Measurements from ENCODE around the gene MYL10.
A peak's percentile ranks its signal among the peaks of the same experiment; 100 is the strongest.

MYL10 gene

DNA sequence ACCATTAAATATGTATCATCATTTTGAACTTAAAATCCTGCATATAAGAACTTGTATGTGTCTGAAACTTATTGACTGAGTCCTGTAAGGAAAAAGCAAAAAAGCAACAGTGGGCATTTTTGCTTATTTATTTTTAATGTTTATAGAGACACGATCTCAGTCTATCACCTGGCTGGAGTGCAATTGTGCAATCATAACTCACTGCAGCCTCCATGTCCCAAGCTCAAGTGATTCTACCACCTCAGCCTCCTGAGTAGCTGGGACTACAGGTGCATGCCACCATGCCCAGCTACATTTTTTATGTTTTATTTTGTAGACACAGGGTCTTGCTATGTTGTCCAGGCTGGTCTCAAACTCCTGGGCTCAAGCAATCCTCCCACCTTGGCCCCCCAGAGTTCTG, 32.2 kb downstream of the MYL10 start:
- DNase-seq (ENCODE audit: low spot score), result no peak

GRCh38 chr7:101595766-101596537, 33.1 kb downstream of the MYL10 start:
- DNase-seq (ENCODE audit: low spot score), result no peak

- no peak for DNase-seq (ENCODE audit: low spot score)
Observed at GRCh38 chr7:101595246-101595645, 33.9 kb downstream of the MYL10 start.

DNA sequence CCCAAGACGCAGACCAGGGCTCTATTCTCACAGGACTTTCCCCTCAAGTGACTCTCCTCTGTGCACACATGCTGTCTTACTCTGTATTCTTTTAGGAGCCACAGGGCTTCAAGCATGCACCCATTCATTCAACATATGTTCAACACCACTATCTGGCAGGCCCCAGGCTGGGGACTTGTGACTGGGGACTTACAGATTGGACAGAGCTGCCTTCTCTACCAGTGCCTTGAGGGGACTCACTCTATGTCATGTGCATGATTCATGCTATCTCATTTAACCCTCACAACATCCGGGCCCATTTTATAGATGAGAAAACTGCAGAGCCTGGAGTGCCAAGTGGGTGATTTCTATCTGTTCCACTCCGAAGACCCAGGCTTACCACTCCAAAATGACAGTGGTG, 34.3 kb downstream of the MYL10 start:
- DNase-seq (ENCODE audit: low spot score), result peak; percentile 19

DNA sequence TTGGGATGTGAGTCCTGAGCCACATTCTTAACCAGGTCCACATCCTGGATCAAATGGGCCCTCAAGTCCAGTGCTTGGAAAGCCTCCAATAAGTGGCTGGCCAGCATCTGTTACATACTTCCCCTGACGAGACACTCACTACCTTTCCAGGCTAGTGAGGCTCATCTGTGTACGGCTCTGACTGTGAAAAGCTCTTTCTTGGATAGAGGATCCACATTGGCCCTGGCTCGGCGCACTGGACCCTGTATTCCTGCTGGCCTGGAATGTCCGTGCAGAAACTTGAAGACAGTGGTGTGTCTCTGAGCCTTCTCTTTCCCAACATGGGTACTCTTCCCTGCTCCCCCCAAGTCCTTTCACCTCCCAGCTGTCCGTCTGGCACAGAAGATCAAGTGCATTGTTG, 35.5 kb downstream of the MYL10 start:
- DNase-seq (ENCODE audit: low spot score), result no peak

- DNase-seq (ENCODE audit: low spot score), result no peak
Observed at GRCh38 chr7:101591504-101591903, 37.6 kb downstream of the MYL10 start.

DNA sequence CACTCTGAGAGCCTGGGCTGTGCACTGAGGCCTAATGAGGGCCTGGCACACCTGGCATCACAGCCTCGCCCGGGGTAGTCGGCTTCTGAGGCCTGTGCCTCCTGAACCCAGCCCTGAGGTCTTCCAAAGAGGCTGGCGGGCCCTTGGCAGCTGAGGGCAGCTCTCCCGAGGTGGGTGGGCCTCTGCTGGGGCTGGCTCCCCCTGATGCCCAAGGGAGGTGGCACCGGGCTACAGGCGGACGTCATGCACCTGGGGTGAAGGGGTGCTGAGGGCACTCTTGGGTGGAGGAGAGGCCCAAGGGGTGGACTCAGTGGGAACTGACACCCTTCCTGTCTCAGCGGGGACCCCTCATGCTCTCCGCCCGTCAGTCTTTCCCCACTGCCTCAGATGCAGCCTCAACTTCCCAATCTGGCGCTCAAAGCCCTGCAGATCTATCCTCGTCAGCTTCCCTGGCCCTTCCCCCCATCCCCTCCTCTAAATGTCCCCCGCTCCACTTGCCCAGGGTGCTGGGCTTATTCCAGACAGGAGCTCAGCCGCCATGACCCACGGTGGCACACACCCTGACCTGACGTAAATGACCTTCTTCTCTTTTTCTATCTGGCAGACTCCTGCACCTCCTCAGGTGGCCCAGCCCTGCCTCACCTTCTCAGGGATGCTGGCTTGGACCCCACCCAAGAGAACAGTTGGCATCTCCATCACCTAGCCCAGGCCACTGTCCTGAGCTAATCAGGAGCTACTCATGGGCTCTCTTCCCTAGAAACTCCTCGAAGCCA, 38.2 kb downstream of the MYL10 start:
- DNase-seq (ENCODE audit: low spot score), result no peak

DNA sequence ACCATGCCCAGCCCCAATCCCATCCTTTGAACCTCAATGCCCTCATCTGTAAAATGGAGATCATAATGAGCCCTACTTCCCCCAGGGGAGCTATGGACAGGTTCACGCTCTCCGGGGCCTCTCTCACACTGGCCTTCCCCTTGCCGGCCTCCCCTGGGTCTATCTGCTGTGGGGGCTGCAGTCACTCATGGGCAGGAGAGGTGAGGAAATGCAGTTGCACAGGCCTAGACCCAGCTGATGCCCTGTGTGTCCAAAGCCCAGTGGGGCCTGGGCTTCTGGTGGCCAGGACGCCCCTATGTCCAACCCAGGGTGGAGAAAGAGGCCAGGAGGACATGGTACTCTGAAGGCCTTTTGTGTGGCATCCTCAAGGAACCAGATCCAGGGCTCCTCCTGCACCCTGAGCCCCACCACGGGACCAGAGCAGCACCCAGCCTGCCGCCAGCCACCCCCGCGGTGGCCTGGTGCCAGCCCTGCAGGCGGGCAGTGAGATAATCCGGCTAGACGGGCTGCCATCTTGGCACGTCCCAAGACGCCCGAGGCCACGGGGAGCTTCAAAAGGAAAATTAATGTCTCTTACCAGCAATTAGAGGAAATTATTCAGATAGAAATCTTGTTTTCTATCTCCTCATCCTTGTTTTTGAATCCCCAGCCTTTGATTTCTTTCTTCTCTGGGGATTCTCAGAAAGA, 39.0 kb downstream of the MYL10 start:
- no peak for DNase-seq (ENCODE audit: low spot score)

- no peak for DNase-seq (ENCODE audit: low spot score)
Observed at GRCh38 chr7:101589052-101589451, 40.0 kb downstream of the MYL10 start.

DNA sequence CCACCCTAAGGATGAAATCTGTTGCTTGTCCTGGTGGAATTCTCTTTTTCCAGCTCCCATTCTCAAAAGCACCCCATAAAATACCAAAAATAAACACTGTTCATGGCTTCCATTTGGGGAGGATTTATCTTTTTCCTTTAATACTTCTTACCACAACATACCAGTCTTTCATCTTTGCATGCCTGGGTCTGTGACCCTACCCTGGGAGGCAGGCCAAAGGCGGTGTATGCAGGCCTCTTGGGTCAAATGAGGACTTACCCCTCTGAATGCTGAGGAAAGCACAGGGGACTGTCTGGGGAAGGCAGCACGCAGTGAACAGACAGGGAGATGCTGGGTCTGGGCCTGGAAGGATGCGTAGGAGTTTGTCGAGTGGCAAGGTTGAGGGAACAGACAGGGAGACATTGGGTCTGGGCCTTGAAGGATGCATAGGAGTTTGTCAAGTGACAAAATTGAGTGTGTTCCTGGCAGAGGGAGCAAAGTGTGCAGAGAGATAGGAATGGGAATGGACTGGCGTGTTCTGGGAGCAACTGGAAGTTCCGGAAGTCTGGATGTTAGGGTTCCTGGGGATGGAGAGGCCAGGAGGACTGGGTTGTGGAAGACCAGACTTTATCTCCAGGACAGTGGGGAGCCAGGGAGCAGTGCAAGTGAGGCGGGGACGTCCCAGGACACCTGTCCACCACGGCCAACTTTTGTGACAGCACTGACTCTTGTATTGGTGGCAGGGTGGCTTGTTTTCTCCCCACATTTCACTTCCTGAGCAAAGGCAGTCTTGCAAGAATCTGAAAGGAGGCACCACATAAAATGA, 40.8 kb downstream of the MYL10 start:
- no peak for DNase-seq (ENCODE audit: low spot score)

DNA sequence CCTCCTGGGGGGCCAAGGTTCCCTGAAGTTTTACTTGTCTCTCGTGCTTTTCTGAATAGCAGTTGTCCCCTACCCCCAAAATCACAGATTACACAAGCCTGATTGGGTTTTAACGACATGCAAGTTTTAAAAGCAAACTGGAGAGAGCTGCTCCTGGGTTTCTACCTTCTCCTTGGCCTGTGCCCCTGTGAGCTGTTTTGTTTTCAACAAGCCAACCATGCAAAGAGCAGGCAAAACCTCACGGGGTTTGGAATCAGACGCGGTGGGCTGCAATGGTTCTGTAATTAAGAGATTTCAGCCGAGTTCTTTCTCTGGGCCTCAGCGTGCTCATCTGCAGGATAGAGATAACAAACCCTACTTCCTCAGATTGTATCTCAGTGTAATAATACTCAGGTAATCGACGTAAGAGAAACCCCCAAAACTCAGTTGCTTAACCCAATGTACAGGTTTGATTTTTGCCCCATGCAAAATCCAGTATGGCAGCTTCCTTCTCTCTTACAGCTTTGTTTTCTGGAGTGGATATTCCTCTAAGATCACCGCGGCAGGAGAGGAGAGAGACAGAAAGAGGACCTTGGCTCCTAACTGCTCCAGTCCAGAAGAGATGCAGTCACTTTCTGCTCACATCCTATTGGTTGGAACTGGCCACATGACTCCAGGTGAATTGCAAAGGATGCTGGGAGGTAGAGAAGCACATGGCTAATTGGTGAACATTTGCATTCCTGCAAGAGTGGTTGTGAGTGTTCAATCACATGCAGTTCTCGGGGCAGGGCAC, 42.0 kb downstream of the MYL10 start:
- no peak for DNase-seq (ENCODE audit: low spot score)

- DNase-seq (ENCODE audit: low spot score), result no peak
Observed at GRCh38 chr7:101586078-101586905, 42.8 kb downstream of the MYL10 start.

DNA sequence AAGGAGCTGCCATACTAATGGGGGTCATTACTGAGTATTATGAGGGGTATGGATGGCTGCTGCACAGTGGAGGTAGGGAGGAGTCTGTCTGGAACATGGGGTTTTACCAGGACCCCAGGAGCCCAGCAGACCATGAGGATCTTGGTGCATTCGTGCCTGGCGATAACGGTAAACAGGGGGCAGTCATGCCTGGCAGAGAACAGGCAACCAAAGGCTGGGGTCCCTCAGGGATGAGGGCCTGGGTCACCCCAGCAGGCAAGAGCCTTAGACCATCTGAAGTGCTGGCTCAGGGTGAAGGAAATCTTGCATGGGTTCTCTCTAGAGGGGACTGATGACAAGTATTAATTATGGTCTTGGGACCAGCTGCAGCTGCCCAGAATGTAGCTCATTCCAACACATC, 46.1 kb downstream of the MYL10 start:
- no peak for DNase-seq (ENCODE audit: low spot score)

GRCh38 chr7:101581891-101582290, 47.2 kb downstream of the MYL10 start:
- no peak for DNase-seq (ENCODE audit: low spot score)

GRCh38 chr7:101580596-101580995, 48.5 kb downstream of the MYL10 start:
- no peak for DNase-seq (ENCODE audit: low spot score)

DNA sequence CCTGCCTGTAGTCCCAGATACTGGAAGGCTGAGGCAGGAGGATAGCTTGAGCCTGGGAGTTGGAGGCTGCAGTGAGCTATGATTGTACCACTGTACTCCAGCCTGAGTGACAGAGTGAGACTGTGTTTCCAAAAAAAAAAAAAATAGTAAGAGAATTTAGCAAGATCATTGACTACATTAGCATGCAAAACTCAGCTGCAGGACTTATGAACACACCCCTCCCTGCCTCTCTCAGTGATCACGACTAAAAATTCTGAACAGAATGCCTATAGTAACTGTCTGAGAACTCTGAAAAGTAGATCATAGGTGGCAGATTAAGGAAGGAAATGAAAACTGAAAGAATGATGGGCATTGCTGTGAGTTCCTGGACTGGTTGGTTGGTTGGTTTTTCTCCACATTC, 50.5 kb downstream of the MYL10 start:
- DNase-seq (ENCODE audit: low spot score), result no peak

DNA sequence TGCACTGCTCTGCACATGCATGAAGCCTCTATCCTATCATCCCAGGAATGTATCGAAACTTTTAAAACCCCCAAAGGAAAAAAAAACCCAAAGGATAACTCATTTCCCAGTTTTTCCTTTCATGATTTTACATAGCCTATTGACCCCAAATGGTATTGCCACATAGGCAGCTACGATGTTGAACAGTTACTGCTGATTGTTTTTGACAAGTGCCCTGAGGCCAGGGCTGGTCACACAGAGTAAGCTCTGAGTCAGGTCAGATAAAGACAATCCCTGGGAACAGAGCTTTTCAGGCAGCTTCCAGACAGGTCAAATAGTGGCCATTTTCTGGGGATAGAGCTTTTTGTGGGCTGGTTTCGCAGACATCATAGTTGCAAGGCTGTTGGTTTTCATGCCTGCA, 52.1 kb downstream of the MYL10 start:
- DNase-seq (ENCODE audit: low spot score), result no peak

DNA sequence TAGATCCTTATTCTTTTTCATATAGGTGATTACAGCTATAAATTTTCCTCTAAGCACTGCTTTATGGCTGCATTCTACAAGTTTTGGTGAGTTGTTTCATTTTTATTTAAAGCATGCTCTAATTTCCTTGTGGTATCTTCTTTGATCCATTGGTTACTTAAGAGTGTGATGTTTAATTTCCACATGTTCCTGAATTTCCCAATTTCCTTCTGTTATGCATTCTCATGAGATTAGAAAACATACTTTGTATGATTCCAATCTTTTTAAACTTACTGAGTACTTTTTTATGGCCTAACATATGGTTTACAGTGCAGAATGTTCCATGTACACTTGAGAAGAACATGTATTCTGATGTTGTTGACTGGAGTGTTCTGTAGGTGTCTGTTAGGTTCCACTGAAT, 53.4 kb downstream of the MYL10 start:
- no peak for DNase-seq (ENCODE audit: low spot score)

GRCh38 chr7:101575168-101575567, 53.9 kb downstream of the MYL10 start:
- DNase-seq (ENCODE audit: low spot score), result no peak

DNA sequence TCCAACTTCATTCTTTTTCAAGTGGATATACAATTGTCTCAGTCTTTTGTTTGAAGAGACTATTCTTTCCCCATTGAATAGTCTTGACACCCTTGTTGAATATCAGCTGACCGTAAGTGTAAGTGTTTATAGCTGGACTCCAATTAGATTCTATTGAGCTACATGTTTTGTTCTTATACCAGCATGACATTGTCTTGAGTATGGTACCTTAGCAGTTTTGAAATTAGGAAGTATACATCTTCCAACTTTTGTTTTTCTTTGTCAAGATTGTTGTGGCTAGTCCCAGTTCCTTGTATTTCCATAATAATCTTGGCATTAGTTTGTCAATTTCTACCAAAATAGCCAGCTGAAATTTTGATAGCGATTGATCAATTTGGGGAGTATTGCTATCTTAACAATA, 56.9 kb downstream of the MYL10 start:
- DNase-seq (ENCODE audit: low spot score), result no peak

DNA sequence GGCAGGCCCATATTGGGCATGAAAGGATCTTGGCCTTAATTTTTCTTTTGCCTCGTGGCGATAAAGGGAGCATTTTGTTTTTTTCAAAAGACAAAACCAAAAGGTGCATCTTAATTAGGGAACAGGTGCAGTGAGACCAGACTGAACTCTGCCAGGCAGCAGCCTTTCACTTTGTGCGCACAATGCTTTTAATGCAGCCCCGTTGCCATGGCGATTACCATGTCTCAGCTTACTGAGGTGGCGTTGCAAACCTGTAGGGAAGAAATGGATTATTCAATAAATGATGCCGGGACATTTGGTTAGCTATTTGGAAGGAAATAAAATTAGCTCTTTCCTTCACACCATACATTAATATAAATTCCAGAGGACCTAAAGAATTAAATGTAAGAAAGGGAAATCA, 61.9 kb downstream of the MYL10 start:
- no peak for DNase-seq (ENCODE audit: low spot score)

All from RKO (cell line).